GM18909 (cell line): ENCODE measurements around the gene SLC1A5.
"Not testable (repeated sequence)": the region's sequence is repeated elsewhere in the genome, so short reads cannot be mapped to it uniquely, and the experiment has no call there.

ENCODE experiments used
- ATAC-seq: cut with Tn5 transposase; IDR thresholded peaks from one replicate; pipeline ENCODE4 v1.9.1; 2021; ENCODE audit warnings: mild to moderate bottlenecking; ENCODE audit not compliant: unreplicated experiment, poor library complexity

The SLC1A5 gene

DNA sequence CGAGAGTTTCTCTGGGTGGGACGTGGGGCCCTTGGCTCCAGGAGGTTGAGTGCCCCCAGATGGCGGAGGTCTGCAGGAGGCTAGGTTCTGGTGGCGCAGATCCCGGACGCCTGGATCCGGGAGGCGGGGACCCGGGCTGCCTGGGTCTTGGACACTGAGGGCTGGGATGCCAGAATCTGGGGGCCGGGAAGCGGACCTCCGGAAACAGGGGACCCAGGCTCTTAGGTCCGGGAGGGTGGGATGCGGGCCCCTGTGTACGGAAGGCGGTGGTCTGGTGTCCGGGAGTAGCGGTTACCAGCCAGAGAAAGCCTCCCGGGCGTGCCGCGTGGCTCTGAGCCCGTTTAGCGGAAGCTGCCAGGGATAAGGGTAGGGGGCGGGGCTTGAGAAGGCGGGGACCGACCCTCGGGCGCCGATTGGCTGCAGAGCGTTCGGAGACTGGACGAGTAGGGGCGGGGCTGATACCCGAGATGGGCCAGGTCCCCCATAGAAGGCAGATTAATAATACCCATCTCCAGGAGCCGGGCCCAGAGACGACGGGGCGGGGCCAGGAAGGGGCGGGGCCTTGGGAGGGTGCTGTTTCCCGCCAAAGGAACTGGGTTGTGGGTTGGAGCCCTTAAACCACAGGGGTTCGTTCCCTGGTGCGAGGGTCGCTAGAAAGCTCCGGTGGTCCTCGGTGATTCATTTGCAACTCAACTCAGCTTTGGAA is at the start of gene SLC1A5:
SLC1A5 (minus strand) TSS at position 333 of the 706 bp plus-strand sequence. CDS start 629 bp downstream, outside the sequence.
- peak; percentile 69 for ATAC-seq

DNA sequence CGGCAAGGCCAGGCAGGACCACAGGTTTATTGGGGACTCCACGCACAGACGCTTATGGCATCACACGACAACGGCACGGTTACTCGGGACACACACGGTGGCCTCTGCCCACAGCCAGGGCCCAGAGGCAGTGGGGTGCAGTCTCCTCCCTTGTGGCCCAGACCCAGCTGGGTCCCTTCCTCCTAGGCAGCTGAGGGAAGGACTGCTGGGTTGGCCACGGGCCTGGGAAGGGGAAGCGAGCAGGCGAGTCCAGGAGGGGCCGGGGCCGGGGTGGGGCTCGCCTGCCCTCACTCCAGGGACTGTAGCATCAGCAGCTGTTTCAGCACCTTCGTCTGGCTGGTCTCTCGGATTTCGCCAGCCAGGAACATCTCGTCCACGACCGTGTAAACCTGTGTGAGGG is 49.8 kb upstream of the SLC1A5 start:
- ATAC-seq: no peak

DNA sequence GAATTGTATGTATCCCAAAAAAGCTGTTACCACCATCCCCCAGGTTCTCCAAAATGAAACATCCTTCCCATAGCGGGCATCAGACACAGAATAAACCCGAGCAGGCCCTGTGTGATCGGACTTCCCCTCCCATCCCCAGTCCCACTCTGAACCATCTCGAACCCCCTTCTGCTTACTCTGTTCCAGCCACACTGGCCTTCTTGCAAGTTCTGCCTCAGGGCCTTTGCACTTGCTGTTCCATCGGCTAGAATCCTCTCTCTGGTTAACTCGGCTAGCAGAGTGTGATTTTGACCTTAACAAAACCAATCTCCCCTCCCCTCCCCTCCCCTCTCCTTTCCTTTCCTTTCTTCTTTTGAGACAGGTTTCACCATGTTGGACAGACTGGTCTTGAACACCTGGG is 46.6 kb upstream of the SLC1A5 start:
- ATAC-seq: no peak

DNA sequence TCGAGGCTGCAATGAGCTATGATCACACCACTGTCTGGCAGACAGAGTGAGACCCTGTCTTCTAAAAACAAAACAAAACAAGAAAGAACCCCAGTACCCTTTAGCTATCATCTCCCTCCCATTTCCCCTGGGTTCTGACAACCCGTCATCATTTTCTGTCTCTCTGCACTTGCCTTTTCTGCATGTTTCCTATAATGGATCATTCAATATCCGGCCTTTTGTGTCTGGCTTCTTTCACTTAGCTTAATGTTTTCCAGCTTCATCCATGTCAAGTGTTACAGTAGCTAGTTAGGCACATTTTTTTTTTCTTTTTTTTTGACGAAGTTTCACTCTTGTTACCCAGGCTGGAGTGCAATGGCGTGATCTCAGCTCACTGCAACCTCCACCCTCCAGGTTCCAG is 45.7 kb upstream of the SLC1A5 start:
- ATAC-seq: no peak

DNA sequence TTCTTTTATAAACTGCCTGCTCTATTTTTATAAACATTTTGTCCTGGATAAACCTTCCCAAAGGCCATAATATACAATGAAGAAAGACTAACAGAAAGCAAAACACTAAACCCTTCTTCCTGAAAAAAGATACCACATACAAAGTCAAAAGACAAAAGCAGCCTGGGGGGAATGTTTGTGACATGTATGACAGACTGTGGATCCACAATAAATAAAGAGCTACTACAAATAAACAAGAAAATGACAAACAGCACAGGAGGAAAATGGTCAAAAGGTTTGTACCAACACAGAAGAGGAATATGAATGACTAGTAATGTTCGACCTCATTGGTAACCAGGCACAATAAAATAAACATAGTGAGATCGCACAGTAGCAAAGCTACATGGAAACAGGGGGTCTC is 42.5 kb upstream of the SLC1A5 start:
- no peak for ATAC-seq

DNA sequence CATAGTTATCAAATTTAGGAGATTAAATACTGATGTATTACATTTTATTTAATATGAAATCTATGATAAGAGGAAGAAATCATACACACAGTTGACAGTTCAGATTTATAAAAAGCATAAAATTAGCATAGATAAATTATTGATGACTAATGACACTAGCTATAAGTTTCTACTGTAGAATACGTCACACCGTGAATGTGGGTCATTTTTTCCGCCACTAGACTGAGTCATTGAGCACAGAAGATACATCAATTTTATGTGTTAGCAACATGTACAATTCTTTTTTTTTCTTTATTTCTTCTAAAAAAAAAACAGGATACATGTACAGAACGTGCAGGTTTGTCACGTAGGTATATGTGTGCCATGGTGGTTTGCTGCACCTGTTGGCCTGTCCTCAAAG is 40.1 kb upstream of the SLC1A5 start:
- no peak for ATAC-seq

DNA sequence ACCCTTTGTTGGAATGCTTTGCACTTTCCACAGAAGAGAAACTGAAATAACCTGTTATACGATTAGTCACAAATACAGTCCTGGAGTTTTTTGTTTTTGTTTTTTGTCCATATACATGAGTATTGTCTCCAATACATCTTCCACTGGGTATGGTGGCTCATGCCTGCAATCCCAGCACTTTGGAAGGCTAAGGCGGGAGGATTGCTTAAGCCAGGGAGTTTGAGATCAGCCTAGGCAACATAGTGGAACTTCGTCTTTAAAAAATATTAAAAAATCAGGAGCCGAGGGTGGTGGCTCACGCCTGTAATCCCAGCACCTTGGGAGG is 37.3 kb upstream of the SLC1A5 start:
- ATAC-seq: no peak

DNA sequence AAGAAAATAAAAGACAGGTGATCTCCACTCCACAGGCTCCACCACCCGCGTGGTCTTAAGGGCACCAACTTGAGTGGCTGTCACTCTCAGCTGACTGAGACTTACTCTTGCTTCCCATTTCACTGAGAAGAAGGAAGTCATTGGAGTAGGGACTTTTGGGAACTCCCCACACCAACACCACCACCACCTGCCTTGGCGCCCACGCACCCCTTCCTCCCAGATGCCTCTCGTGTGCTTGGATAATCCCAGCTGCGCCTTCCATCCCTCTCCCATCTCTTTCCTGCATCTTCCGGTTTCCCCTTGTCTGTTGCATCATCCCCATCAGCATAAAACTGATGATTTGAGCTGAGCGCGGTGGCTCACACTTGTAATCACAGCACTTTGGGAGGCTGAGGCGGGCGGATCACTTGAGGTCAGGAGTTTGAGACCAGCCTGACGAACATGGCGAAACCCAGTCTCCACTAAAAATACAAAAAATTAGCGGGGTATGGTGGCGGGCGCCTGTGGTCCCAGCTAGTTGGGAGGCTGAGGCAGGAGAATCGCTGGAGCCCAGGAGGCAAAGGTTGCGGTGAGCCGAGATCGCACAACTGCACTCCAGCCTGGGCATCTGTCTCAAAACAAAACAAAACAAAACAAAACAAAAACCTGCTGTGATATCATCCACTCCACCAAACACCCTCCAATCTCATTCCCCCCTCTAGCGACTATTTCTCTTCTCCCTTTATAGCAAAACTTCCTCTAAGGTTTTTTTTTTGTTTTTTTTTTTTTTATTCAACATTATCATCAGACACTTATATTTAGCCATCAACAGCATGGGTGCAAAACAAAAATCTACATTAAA is 36.7 kb upstream of the SLC1A5 start:
- ATAC-seq: no peak

DNA sequence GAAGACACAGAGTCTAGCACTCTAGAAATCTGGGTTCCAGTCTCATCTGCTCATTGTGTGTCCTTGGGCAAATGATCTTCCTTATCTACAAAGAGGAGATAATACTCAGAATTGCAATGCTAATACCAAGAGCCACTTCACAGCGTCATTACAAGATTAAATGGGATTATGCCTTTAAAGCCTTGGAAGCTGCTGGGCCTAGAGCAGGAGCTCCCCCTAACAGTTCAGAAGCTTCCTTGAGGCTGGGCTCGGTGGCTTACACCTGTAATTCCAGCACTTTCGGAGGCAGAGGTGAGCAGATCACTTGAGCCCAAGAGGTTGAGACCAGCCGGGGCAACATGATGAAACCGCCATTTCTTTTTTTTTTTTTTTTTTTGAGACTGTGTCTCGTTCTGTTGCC is 34.7 kb upstream of the SLC1A5 start:
- ATAC-seq: no peak

DNA sequence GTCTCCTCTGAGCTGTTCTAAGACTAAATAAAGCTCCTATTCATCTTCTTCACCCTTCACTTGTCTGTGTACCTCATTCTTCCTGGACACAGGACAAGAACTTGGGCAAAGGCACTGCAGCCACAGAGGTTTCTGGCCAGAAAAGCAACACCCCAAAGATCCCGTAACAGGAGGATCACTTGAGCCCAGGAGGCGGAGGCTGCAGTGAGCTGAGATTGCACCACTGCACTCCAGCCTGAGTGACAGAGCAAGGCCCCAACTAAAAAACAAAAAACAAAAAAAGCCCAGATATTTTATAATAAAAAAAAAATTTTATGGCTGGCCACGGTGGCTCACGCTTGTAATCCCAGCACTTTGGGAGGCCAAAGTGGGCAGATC is 34.0 kb upstream of the SLC1A5 start:
- not testable (repeated sequence) for ATAC-seq

DNA sequence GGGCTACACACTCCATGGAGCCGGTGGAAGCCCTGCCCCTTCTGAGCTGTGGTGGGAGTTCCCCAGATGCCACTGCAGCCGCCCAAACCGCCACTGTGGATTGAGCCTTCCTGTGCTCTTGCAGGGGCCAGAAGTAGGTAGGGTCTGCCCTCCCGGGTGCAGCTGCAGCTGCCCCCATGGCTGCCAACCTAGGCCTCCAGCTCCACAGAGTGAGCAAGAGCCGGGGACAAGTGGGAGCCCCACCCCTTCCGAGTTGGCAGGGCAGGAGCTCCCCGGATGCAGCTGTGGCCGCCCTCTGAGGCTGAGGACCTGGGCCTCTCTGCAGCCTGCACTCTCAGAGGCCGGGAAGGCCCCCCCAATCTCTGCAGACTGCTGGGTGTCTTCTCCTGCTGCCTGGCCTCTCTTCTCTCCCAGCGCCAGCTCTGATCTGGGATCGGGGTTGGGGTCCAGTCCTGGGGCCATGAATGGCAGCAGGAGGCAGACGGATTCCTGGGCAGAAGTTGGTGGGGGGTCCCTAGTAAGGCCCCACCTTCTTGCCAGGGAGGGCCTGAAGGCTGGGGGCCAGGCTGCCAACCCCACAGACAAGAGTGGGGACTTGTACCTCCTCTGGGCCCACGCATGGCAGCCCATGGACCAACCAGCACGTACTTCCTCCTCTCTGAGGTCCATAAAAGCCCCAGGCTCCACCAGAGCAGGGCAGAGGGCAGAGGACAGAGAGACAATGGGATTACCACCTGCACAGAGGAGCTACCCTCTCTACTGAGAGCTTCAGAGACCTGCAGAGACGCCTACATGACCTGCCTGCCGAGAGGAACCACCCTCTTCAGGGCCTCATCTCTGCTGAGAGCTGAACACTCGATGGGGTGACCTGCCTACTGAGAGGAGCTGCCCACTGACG is 33.4 kb upstream of the SLC1A5 start:
- peak; percentile 60 for ATAC-seq

DNA sequence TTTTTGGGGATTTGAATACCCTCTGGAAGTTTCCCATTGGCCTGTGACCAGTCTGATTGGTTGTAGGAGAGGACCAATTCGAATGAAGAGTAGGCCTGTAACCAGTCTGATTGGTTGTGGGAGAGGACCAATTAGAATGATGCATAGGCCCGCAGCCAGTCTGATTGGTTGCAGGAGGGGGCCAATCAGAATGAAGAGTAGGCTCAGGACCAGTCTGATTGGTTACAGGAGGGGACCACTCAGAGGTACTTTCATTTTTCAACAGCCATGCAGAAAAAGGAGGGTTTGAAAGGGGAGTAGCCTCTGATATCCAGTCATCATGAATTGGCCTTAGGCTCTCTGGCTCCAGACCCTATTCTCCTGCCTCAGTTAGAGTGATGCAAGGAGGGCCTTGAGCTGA is 30.4 kb upstream of the SLC1A5 start:
- no peak for ATAC-seq

DNA sequence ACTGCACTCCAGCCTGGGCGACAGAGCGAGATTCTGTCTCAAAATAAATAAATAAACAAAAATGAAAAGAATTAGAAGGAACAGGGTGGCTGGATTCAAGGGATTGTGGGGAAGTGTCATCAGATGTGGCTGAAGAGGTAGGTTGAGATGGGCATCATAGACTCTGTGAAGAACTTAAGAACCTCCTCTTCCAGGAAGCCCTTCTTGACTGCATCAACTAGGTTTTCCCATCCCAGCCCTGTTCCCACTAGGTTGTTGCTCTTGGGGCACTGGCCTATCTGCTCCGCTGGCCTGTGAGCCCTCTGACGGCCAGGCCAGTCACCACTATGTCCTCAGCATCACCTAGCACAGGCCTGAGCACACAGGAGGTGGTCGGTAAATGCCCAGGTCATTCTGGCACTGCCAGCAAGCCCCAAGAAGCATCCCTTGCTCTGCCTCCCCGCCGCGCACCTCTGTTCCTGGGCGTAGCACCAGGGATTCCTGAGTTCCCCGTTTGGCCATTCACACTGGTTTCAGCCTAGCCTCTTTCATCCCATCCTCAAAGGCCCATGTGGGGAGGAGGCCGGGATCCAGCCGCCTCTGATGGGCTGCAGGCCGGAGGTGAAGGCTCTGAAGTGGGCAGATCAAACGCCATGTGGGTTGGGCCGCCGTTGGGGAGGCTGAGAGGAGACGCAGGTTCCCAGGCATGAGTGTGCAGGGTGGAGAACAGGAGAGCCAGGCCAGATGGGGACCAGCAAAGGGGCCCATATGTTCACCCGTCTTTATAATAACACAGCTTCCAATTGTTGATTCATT is 27.6 kb upstream of the SLC1A5 start:
- ATAC-seq: no peak

DNA sequence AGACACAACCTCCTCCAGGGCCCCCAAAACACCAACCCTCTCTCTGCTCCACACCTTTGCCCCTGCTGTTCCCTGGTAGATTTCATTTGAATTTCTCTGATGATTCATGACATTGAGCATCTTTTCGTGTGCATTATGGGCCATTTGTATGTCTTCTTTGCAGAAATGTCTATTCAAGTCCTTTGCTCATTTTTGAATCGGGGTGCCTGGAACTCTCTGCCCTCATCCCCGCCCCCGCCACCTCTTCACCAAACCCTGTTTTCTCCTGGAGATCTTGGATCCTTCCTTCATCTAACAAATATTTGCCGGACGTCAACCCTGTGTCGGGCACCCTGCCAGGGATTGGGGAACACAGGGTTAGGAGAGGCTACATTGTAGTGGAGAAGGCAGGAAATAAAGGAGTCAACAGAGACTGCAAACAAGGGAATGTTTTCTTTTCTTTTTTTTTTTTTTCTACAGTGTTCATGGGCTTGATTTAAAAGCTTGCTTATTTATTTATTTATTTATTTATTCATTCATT is 25.5 kb upstream of the SLC1A5 start:
- ATAC-seq: no peak

DNA sequence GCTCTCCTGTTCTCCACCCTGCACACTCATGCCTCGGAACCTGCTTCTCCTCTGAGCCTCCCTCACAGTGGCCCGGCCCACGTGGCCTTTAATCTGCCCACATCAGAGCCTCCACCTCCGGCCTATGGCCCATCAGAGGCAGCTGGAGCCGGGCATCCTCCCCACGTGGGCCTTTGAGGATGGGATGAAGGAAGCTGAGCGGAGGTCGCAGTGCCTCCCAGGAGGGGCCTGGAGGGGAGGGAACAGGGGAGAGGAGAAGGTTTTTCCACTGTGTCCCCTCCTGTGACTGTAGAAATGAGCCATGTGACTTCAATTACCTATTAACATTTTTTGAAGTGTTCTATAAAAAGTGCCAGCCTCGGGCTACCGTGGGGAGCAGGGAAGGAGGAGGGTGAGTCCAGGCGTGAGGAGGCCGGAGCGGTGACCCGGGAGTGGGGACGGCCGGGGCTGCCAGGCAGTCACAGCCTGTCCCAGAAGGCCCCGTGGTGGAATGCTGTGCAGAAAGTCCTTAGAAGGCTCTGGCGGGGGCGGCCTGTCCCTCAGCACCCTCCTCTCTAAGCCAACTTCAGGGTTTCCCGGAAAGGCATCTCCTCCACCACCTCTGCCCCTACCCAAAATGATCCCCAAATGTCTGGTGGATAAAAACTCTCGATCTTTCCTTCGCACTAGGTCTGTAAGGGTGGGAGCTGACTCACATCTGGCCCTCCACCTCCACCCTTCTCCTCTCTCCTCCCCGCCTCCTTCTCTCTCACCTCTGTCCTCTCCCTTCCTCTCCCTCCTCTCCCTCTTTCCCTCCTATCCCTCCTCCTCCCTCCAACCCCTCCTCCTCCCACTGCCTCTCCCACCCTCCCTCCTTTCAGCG is 24.8 kb upstream of the SLC1A5 start:
- no peak for ATAC-seq

DNA sequence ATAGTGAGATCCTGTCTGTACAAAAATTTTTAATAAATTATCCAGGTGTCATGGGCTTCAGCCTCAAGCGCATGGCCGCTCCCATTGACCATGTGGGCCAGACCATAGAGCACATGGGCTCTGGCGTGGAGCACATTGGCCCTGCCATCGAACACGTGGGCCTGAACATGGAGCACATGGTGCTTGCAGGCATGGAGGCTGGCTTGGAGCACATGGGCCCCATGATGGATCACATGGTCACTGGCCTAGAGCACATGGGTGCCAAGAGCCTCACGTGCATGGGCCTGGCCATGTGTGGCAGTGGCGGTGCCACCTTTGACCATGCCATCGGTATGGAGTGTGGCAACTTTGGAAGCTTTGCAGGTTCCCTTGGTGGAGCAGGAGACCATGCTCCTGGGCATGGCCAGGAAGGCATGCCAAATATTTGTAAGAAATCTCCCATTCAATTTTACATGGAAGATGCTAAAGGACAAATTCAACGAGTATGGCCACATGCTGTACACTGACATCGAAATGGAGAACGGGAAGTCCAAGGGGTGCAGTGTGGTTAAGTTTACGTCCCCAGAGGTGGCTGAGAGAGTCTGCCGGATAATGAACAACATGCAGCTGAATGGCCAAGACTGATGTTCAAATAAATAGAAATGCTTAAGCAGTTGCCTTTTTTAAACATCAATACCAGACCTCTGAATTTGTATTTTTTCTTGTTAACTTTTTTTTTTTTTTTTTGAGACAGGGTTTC is 21.3 kb upstream of the SLC1A5 start:
- no peak for ATAC-seq

DNA sequence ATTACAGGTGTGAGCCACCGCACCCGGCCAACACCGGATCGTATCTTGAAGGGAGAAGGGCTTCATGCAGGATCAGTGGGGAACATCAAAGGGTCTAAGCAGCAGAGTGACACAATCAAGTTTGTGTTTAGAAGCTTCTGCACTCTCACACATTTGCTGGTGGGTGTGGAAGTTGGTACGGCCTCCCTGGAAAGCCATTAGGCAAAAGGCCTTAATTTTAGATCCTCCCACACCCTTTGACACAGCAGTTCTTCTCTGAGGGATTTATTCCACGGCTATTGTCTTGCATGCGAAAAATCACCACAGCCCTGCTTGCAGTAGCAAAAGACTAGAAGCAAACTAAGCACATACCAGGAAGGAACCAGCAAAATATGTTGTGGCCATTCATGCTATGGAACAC is 18.3 kb upstream of the SLC1A5 start:
- ATAC-seq: no peak

DNA sequence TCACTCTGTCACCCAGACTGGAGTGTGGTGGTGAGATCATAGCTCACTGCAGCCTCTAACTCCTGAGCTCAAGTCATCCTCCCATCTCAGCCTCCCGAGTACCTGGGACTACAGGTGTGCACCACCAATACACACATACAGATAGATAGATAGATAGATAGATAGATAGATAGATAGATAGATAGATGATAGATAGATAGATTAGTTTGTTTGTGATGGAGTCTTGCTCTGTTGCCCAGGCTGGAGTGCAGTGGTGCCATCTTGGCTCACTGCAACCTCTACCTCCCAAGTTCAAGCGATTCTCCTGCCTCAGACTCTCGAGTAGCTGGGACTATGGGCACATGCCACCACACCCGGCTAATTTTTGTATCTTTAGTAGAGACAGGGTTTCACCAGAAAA is 16.0 kb upstream of the SLC1A5 start:
- ATAC-seq: not testable (repeated sequence)
